NCI-H2081 (cell line): Measurements from ENCODE around the gene STAG3.

Experiments
- DNase-seq, 2 experiments: peaks; one replicate each; lab custom pipeline; 2025; lab: John Stamatoyannopoulos, UW

STAG3 gene

DNA sequence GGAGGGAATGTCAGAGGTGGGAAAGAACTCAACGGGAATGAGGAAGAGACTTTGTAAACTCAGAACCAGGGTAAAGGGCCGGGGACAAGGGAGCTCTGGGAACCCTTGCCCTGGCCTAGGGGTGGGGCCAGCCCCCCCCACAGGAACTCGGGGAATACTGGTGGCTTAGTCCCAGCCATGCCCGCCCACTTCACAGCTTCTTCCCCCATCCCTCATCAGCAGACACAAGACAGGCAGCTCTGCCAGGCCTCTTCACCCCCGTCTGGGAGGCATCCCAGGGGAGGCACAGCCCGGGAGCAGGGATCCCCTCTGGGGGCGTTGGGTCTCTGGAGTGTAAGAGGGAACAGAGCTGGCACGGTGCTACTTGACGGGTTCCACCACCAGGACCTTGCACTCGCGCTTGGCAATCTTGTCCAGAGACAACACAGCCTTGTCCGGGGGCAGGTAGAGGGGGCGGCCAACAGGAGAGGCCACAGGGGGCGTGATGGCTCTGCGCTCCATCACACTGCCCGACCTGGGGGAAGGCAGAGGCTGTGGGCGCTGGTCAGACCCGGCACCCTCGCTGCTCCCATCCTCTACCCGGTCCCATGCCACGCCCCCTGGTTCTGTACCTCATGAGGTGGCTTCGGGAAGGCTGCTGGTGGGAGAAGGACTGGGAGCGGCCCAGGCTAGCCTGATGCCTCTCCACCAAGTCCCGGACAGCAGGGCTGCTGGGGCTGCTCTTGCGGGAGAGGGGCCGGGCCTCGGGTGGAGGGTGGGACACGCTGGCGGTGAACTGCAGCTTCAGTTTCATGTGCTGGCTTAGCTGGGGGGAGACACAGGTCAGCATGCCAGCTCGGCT is 22.8 kb upstream of the STAG3 start:
- no peak for DNase-seq

DNA sequence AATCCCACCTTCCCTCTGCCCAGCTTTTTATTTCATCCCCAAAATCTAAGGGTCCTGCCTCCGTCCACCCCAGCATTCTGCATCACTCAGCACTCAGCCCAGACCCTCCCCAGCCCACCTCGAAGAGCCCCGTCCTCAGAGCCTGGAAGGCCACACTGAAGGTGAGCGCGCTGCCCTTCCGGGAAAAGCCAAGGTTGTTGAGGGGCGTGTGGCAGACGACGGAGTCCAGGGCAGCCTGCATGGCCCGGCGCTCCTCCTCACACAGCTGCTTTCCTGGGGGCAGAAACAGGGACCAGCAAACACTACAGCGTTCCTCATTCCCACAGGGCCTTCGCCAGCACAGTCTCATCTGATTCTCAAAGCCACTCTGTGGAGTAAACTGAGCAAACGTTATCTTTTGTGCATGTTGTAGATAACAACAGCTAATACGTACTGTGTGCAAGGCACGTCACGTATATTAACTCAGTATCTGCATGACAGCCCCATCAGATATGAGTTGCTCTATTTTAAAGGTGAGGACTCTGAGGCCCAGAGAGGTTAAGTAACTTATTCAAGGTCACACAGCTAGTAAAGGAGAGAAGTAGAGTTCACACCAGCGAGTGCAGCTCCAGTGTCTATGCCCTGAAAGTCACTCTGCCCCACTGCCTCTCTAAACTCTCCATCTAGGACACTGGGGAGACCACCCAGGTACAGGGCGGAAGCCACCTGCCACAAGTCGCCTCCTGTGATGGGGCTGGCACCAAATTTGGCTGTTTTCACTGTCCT is 22.0 kb upstream of the STAG3 start:
- DNase-seq: no peak

DNA sequence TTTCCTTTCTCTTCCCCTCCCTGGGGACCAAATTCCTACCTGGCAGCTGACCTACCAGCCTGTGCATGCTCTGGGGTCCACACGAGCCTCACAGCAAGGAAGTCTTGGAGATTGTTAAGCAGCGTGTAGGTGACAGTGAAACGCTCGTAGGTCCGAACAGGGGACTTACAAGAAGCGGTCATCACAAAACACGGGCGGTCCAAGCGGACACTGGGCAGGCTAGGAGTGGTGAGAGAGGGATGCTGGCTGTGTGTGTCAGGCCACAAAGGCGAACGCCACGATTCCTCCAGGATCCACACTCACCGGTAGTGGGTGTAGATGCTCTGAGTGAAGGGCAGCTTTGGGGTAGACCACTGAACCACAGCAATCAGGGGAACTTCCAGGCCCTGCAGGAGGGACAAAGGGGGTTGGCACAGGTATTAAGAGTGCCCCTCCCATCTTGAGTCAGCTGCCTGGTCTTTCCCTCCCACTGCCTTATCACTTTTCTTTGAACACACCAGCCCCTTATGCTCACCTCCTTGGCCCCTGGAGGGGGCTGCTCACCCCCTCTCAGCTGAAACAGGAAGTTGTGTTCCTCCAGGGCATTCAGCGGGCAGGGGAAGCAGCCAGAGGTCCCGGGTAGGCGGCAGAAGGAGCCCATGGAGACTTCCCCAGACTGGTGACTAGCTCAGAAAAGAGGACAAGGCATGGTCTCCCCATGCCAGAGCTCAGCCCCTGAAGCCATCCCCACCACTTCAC is 21.2 kb upstream of the STAG3 start:
- DNase-seq: no peak

DNA sequence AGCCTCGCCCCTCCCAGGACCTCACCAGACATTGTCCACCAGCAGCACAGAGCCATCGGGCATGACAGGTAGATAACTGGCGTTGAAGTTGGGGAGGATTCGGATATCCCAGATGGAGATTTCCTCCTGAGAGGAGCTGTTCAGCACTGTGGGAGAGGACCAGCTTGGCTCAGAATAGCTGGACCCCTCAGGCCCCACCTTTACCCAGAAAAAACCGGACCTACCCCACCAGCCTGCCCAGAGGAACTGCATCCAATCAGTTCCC is 20.7 kb upstream of the STAG3 start:
- DNase-seq: no peak

DNA sequence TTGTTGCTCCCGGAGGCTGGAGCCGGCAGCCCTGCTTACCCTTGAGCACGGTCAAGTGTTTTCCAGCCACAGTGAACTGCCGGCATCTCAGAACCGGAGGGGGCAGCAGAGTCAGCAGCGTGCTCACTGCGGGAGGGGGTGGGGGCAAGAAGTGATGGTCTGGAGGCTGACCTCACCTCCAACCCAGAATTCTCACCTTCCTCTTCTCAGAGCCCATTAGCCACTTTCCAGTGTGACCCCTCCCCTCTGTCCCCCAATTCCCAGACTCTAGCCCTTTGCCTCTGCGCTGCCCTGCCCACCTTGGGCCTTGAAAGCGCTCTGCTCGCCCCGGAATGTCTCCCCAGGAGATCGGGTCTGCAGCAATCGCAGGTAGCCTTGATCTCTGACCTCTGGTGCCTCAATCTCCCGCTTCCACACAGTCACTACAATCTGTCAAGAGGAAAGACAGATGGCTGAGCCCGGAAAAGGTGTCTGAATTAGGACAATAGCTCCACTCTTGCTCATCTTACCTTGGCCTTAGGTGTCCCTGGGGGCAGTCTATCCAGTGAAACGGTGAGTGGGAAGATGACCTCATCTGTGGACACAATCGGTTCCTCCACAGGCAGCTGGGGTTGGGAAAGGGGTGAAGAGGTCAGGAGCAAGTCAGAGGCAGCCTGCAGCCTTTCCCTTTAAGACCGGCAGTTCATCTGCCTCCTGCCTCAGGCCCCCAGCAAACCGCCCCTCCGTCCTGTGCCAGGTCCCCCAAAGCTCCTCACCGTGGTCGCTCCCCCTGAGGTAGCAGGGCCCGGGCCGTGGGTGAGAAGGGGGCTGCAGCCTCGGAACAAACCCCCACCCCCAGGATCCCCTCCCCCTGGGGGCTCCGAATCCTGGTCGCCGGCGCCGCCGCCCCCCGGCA is 20.1 kb upstream of the STAG3 start:
- no peak for DNase-seq

DNA sequence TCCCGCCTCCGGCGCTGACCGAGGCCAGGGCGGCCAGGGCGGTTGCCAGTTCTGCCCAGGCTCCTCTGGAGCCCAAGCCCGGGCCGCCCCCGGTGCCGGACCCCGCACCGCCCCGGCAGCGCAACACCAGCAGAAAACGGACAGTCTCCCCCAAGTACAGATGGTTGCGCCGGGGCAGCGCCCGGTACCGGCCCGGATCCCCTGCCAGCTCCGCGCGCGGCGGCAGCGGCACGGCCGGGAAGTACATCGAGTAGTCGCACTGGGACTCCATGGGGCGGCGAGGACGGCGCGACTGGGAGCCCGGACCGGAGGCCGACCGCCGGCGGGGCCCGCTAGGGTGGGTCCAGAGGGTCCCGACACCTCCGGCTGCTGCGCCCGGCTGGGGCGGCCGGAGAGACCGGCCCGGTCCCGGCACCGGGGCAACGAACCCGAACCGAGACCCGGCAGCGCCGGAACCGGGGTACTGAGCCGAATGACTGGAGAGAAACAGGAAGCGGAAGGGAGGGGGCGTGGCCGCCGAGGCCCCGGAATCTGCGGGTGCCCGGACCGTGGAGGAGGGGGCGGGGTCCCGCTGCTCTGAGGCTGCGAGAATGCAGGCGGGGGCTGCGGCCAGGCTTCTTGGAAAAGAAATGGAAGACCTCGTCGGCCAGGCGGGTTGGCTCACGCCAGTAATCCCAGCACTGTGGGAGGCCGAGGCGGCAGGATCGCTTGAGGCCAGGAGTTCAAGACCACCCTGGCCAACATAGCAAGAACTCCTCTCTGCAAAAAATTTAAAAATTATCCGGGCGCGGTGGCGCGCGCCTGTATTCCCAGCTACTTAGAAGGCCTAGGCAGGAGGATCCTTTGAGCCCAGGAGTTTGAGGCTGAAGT is 19.3 kb upstream of the STAG3 start, which contains the start of gene TRAPPC14:
Gene TRAPPC14 (minus strand): TSS at position 495 of the 870 bp plus-strand sequence. CDS start 224 bp downstream, at position 271.
- DNase-seq: peak; percentile 71 to 80

DNA sequence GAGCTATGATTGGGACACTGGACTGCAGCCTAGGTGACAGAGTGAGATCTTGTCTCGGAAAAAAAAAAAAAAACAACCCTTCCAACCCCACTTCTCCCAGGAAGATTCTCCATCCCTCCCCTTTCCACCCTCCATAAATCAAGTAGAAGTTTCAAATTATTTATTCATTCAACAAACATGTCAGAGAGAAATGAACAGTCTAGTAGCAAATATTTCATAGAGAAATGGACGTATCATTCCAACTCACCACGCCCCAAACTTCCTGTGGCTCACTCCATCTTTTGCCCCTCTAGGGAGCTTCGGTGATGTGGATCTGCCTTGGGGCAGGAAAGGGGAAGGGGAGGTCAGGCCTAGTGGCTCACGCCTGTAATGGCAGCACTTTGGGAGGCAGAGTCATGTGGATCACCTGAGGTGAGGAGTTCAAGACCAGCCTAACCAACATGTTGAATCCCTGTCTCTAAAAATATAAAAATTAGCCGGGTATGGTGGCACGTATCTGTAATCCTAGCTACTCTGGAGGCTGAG is 18.6 kb upstream of the STAG3 start:
- no peak for DNase-seq

DNA sequence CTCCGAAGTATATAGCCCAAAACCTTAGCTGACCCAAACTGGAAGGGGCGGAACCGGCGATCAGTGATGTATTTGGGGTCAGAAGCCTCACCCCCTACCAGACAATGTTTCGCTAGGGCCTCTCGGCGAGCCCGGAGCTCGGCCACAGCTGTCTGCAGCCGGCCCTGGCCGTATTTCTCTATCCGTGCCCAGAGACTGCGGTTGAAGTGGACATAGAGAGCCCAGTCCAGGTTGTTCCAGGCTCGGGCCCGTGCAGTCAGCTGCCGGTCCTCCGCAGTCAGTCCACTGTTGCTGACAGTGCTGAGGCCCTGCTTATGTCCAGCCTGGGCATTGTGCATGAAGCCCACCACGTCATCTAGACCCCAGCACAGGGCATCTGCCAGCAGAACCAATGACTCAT is 17.7 kb upstream of the STAG3 start:
- no peak for DNase-seq

DNA sequence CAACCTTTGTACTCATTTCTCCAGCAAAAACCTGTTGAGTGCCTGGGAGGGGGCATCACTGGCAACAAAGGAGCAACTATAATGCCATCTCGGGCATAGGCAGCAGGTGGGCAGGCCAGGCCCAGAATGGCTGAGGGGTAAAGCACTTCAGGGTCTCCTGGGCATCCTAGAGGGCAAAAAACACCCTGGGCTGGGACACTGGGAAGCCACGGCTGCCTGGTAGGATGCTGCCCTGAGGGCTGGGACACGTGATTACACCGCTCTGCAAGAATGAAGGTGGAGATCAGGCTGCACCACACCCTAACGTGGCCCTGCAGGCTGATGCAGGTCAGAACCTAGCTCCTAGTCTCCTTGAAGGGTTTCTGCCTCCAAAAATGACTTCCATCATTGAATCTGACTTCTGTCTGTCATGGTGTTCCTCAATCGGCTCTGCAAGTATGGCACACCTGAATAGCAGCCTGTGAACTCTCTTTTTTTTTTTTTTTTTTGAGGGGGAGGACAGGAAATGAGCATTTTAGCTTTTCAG is 14.6 kb upstream of the STAG3 start:
- DNase-seq: no peak

DNA sequence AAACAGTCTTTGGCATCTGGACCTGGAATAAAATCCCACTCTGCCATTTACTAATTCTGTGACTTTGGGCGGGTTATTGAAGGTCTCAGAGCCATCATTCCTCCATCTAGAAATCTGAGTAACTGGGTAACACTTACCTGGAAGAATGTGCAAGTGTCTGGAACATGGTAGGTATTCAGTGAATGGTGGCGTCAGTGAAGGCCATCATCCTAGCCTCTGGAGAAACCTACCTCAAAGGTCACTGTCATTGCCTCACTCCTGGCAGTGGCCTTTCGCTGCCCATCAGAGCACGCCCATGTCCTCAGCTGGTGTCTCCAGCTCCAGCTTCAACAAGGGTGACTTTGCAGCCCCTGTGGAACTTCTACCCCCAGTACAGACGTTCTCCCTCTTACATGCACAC is 13.8 kb upstream of the STAG3 start:
- no peak for DNase-seq

DNA sequence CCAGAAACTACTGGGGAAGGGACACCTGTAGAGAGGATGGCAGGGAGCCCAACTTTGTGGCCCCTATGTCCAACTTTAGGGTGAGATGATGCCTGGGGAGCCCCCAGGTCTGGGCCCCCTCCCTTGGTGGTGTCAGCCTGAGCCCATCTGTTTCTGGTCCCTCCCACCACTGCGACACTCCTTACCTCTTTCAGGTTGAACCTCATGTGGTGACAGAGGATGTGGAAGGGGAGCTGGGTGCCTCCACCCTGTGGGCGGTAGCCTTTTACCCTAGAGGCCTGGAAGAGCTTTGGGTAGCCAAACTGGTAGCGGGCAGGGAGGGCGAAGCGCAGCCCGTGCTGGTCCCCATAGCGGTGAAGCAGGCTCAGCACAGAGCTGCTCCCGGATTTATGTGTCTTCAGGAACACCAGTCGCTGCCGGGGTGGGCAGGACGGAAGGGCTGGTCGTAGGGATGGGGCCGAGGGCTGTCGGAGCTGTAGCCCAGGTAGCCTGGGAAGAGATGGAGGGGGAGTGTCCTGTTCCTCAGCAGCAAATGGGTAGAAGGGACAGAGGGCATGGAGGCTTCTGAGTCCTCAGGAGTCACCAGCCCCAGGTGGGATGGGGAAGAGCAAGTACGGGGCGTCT is 11.3 kb upstream of the STAG3 start:
- DNase-seq: no peak

DNA sequence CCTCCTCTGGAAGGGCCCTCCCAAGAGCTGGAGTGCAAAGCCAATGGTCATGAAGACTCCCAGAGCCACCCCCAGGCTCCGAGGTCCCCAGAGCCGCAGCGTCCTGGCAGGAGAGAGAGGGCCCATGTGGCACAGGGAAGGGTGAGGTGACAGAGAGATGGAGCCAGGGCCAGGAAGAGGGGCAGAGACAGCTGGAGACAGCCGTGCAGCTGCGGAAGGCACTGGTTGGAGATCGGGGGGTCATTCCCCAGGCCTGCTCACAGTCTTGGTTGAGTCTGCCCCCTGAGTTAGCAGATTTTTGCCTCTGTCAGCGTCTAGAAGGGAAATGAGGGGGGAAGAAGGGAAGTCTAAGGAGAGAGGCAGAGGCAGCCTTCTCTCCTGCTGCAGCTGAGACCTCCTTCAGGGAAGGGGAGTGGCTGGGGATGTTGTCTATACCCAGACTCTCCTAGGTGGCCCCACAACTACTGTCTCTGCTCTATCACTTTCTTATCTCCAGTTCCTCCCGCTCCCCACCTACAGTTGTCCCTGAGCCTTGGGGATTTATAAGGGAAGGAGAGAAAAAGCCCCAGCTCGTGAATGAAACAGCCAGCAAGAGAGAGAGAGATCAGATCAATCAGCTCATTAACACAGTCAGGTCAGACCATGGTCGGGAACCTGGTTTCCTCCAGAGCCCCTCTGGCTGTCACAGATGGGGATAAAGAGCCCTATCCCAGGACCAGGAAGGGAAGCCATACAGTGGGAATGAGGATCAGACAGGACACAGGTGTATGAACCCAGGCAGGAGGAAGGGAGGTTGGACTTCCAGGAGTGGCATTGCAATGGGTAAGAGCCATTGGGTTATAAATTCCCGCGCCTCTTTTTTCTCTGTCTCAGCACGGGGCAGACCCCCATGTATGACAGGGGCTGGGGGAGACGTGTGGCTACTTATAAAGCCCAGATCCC is 10.5 kb upstream of the STAG3 start:
- DNase-seq: no peak

DNA sequence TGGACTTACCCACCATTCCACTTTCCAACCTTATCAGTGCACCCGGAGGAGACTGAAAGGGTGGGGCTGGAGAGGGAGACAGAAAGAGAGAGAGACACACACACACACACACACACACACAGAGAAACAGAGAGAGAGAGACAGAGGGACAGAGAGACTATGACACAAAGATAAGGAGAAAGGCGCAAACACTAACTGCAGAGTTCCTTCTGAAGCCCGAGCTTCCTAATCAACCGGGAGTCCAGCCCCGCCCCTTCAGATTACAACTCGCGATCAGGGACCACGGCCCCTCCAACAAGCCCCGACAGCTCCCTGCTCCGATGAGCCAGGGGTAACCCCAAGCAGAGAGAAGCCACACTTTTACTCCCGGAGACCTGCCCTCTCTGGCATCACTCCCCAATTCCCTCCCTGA is 9.8 kb upstream of the STAG3 start:
- no peak for DNase-seq

DNA sequence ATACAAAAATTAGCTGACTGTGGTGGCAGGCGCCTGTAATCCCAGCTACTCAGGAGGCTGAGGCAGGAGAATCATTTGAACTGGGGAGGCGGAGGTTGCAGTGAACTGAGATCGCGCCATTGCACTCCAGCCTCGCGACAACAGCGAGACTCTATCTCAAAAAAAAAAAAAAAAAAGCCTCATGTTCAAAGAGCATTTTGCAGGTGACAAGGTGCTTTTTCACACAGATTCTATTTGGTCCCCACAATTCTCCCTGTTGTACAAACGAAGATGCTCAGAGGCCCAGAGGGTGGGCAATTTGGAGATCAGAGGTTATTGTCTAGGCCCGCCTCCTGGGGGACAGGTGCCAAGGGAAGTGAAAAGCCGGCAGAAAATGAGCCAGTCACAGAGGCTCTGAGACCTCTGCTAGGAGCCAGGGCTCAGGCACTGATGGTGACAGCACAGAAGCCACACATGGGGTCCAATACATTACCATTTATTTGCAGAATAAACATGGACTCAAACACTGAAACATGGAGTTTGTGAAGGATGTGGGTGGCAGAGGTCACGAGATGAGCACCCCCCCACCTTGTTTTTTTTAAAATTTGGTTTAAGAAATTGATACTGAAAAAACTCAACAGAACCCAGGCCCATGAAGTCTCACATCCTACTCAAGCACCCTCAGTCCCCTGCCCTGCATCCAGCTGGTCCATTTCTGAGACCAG is 8.4 kb upstream of the STAG3 start:
- DNase-seq: no peak

DNA sequence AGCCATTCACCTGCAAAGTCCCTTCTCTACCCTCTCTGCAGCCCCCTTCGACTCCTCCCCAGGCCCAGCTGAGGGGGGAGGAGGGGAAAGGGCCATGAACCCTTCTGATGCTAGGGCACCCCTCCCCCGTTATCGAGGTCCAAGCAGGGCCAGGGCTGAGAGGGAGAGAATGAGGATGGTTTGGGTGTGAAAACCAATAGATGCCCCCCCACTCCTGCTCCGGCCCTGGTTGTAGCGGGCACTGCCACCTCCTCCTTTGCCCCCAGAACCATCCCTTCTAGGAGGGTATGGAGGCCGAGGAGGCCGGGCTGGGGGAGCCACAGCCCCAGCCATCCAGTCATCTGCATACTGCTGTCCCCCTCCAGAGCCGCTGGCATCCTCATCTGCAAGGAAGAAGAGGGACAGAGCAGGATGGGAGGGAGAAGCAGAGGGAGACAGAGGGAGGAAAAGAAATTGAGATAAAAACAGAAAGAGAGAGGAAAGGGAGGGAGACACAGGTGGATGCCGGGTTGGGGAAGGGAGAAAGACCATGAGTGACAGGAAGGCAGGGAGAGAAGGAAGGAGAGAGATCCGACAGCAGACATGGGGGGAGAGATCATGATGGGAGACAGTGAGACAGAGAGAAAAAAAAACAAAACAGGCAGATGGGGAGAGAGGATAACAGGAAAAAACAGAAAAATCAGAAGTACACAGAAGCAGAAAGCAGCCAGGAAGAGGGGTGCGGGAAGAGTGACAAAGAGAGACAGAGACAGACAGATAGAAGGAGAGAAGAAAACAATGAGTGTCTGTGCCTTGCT is 7.4 kb upstream of the STAG3 start:
- no peak for DNase-seq

DNA sequence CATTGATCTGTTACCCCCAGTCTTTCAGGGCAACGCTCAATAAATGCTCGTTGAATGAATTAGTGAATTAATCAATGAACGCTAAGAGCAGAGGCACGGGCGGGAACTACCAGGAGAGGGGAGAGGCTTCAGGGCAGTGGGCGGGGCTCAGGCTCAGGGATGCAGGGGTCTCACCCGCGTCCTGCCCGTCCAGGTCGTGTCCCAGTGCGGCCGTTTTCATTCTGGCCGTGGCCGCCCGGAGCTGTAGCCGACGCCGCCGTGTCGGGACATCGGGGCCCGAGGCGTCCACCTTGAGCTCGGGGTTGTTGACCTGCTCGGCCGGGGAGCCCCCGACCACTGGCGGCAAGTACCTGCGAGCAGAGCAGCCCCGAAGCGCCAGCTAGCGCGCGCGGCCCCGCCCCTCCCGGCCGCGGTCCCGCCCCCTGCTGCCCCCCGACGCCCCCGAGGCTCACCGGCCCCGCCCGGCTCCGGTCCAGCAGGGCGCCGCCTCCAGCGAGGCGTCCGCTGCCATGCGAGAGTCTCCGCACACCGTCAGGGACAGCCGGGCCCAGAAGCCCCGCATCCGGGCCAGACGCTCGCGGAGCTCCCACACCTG is 6.5 kb upstream of the STAG3 start:
- DNase-seq: no peak

DNA sequence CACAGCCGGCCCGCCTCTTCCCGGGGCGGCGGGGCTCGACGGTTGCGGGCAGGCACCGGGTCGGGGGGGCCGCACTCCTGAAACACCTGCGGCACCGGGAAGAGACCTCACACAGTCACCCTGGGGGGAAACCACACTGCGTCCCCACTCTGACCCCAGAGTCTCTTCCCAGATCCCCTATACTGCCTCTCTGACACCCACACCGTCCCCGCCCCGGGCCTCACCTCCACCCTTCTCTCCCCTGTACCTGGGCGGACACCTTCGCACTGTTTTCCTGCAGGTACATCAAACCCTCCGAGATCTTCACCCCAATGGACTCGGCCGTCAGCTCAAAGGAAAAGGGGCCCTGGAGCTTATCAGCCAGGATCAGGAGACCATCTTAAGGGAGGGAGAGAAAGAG is 5.9 kb upstream of the STAG3 start:
- DNase-seq: no peak
